BE2C (cell line): ENCODE data around the gene GFOD1.

ENCODE experiments used
- DNase-seq: peaks from one replicate; pipeline ENCODE4 v3.0.0-alpha.2; 2020
- H3K27me3 ChIP-seq: fragments of 250-450 bp; sonication (Bioruptor Pico); 2 replicates; pipeline ENCODE4 v1.5.1; 2020; ENCODE audit warnings: mild to moderate bottlenecking
- H3K36me3 ChIP-seq: fragments of 250-450 bp; sonication (Bioruptor Pico); 2 replicates; pipeline ENCODE4 v1.5.1; 2020; ENCODE audit warnings: mild to moderate bottlenecking
- H3K4me1 ChIP-seq: fragments of 250-450 bp; sonication (Bioruptor Pico); 2 replicates; pipeline ENCODE4 v1.5.1; 2020
- H3K4me3 ChIP-seq: 2 replicates; pipeline ENCODE4 v1.5.1; 2011; ENCODE audit warnings: low read depth, low read length
- H3K9me3 ChIP-seq: fragments of 250-450 bp; sonication (Bioruptor Pico); 2 replicates; pipeline ENCODE4 v1.5.1; 2020
- TF ChIP-seq, protein P1 (sequence below): IDR thresholded peaks from 2 replicates; pipeline ENCODE4 v1.5.1; 2012; ENCODE audit warnings: mild to moderate bottlenecking, low read depth, low read length

GFOD1 gene

GRCh38 chr6:13407709-13408695, 79.4 kb downstream of the GFOD1 start:
- TF ChIP-seq, protein P1, sequence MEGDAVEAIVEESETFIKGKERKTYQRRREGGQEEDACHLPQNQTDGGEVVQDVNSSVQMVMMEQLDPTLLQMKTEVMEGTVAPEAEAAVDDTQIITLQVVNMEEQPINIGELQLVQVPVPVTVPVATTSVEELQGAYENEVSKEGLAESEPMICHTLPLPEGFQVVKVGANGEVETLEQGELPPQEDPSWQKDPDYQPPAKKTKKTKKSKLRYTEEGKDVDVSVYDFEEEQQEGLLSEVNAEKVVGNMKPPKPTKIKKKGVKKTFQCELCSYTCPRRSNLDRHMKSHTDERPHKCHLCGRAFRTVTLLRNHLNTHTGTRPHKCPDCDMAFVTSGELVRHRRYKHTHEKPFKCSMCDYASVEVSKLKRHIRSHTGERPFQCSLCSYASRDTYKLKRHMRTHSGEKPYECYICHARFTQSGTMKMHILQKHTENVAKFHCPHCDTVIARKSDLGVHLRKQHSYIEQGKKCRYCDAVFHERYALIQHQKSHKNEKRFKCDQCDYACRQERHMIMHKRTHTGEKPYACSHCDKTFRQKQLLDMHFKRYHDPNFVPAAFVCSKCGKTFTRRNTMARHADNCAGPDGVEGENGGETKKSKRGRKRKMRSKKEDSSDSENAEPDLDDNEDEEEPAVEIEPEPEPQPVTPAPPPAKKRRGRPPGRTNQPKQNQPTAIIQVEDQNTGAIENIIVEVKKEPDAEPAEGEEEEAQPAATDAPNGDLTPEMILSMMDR, result no peak
- H3K4me3 ChIP-seq, result no peak overlapping the region

DNA sequence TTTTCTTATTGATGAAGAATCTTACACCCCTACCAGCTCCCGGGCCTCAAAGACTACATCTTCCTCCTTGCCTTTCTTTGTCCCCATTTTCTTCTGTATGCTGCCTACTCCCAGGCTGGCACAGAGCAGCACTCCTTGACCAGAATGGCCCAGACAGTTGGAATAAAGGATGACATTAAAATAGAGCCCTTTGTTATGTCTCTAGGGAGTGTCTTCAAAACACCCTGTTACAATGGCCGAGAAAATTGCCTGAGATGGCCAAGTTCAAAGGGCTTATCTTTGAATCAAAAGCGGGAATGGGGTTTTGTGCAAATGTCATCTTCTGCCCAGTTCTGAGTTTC, 80.1 kb downstream of the GFOD1 start:
- TF ChIP-seq, protein P1, result no peak
- no peaks in the 10 kb centered on the region for H3K9me3 ChIP-seq
- H3K36me3 ChIP-seq, result no peaks in the 10 kb centered on the region
- H3K4me1 ChIP-seq, result no peaks in the 10 kb centered on the region
- DNase-seq, result no peak
- H3K27me3 ChIP-seq, result no peaks in the 10 kb centered on the region
- H3K4me3 ChIP-seq, result no peak overlapping the region

More at GRCh38 chr6:13407709-13408695, 79.4 kb downstream of the GFOD1 start:
- Histone ChIP-seq H3K9me3 (no peaks in the 10 kb centered on the region), H3K36me3 (no peaks in the 10 kb centered on the region), H3K27me3 (no peaks in the 10 kb centered on the region), H3K4me1 (no peaks in the 10 kb centered on the region)
- DNase-seq, result no peak

DNA sequence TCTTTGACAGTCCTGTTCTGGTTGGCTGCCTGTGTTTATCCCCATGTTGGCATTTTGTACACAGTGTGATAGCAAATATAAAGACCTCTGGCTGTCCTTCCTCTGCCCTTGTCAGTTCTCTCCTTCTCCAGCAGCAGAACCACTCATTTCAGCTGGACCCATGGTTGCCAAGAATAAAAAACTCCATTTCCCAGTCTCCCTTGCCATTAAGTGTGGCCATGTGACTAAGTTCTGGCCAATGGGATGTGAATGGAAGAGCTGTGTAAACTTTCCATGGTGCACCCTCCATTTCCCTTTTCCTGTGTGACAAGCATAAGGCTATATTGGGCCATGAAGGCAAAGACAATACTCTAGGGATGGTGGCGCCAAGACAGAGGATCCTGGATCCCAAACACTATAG, 80.6 kb downstream of the GFOD1 start:
- H3K9me3 ChIP-seq, result no peaks in the 10 kb centered on the region
- DNase-seq, result no peak
- H3K4me1 ChIP-seq, result no peaks in the 10 kb centered on the region
- no peak overlapping the region for H3K4me3 ChIP-seq
- H3K27me3 ChIP-seq, result no peaks in the 10 kb centered on the region
- H3K36me3 ChIP-seq, result no peaks in the 10 kb centered on the region
- TF ChIP-seq, protein P1, result no peak

DNA sequence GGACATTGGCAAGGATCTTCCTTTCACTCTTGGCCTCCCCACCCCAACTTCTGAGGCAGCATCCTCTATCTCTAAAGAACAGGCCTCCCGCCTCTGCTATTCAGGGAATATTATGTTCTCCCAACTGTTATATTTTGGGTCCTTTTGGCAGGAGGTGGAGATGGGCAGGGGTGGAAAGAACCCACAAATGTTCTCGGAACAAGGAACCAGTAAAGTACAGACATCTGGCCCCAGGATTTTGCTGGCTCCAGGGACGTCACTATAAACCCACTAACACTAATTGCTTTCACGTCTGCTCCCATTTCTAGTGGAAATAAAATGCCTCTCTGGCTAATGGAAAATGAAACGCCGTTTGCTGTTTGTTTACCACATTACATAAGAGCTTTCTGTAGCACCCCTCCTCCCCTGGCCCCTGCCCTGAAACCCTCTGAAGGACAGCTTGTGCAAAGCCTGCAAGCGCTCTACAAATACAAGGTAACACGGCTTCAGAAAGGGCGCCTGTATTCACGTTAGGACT, 81.4 kb downstream of the GFOD1 start:
- DNase-seq, result no peak

GRCh38 chr6:13404892-13405254, 82.5 kb downstream of the GFOD1 start:
- H3K27me3 ChIP-seq, result no peaks in the 10 kb centered on the region
- no peaks in the 10 kb centered on the region for H3K9me3 ChIP-seq
- TF ChIP-seq, protein P1, result no peak
- H3K4me3 ChIP-seq, result no peak overlapping the region
- no peaks in the 10 kb centered on the region for H3K4me1 ChIP-seq
- H3K36me3 ChIP-seq, result no peaks in the 10 kb centered on the region
- no peak for DNase-seq

More for the DNA sequence above, 81.4 kb downstream of the GFOD1 start:
- Histone ChIP-seq H3K4me1 (no peaks in the 10 kb centered on the region), H3K9me3 (no peaks in the 10 kb centered on the region), H3K4me3 (no peak overlapping the region), H3K27me3 (no peaks in the 10 kb centered on the region), H3K36me3 (no peaks in the 10 kb centered on the region)
- TF ChIP-seq, protein P1, result no peak

GRCh38 chr6:13404228-13404891, 83.0 kb downstream of the GFOD1 start:
- no peak for DNase-seq
- Histone ChIP-seq H3K9me3 (no peaks in the 10 kb centered on the region), H3K4me1 (no peaks in the 10 kb centered on the region), H3K36me3 (no peaks in the 10 kb centered on the region), H3K27me3 (no peaks in the 10 kb centered on the region), H3K4me3 (no peak overlapping the region)
- TF ChIP-seq, protein P1, result no peak
